Body of pancreas (tissue), 4 donors: ENCODE data around the gene TMEM145.

Experiments
- POLR2A ChIP-seq, 3 donors: fragments of 450-650 bp; IDR thresholded peaks; one replicate each; pipeline ENCODE4 v1.6.1; 2016; ENCODE audit warnings: antibody characterized with exemption in 3 of 3, mild to moderate bottlenecking in 2 of 3
- TF ChIP-seq, protein P1 (sequence below), 7 experiments: fragments of 450-650 bp in 4 of 7; fragments of 200-600 bp in 3 of 7; sonication (generic) in 3 of 7; IDR thresholded peaks; one replicate each; pipeline ENCODE4 v1.5.1; 2016 to 2019; ENCODE audit warnings: antibody characterized with exemption in 7 of 7

DNA sequence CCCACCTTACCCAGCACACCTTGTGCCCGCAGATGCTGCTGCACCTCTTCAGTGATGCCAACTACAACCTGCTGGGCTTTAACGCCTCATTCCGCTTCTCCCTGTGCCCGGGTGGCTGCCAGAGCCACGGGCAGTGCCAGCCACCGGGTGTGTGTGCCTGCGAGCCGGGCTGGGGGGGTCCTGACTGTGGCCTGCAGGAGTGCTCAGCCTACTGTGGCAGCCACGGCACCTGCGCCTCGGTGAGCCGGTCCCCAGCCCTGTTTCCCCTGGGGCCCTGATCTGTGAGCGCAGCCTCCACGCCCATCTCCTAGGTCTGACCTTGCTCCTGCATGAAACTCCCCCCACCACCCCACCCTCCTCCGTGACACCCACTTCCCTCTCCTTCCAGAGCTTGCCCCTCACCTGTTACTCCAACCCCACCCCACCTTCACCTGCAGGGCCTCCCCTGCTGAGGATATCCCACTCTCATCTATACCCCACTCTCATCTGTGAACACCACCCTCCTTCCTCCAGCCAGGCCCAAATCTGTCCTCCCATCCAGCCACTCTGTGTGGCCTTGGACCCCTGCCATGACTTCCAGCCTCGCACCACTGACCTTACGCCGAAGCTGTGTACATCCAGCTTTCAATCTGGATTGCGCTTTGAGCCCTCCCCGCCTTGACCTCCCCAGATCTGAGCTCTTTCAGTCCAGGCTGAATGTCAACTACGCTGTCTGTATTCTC lies 21.0 kb downstream of the TMEM145 start:
- TF ChIP-seq, protein P1, sequence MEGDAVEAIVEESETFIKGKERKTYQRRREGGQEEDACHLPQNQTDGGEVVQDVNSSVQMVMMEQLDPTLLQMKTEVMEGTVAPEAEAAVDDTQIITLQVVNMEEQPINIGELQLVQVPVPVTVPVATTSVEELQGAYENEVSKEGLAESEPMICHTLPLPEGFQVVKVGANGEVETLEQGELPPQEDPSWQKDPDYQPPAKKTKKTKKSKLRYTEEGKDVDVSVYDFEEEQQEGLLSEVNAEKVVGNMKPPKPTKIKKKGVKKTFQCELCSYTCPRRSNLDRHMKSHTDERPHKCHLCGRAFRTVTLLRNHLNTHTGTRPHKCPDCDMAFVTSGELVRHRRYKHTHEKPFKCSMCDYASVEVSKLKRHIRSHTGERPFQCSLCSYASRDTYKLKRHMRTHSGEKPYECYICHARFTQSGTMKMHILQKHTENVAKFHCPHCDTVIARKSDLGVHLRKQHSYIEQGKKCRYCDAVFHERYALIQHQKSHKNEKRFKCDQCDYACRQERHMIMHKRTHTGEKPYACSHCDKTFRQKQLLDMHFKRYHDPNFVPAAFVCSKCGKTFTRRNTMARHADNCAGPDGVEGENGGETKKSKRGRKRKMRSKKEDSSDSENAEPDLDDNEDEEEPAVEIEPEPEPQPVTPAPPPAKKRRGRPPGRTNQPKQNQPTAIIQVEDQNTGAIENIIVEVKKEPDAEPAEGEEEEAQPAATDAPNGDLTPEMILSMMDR (IDR thresholded peaks at IDR 0.05), result no peak
- TF ChIP-seq POLR2A (IDR thresholded peaks at IDR 0.05), result no peak
